ENCODE results near the gene OR7G2. TPM values are rescaled to one million over a fixed set of nuclear protein-coding genes. Genes with fewer than 3 reads are reported as not detected.
"Not testable (repeated sequence)": the region's sequence is repeated elsewhere in the genome, so short reads cannot be mapped to it uniquely, and the experiment has no call there.

OR7G2 gene
- total RNA-seq, 4 donors from 2014 or later = not detected

GRCh38 chr19:9076901-9077300 is 30.4 kb downstream of the OR7G2 start:
- H3K36me3 ChIP-seq = no peaks in the 10 kb centered on the region
- H3K27ac ChIP-seq = no peak overlapping the region
- H3K9me3 ChIP-seq = no peaks in the 10 kb centered on the region
- H3K4me1 ChIP-seq = peaks cover 10% of the 10 kb centered on the region
- no peak overlapping the region for H3K4me3 ChIP-seq
- no peak for DNase-seq (ENCODE audit: low spot score in 2 of 2)
- TF ChIP-seq EP300 (IDR thresholded peaks at IDR 0.05) = no peak
- no peak for TF ChIP-seq POLR2AphosphoS5 (IDR thresholded peaks at IDR 0.05)
- no peak for TF ChIP-seq POLR2A (IDR thresholded peaks at IDR 0.05)
- TF ChIP-seq CTCF (IDR thresholded peaks at IDR 0.05) = no peak
- no peaks in the 10 kb centered on the region for H3K27me3 ChIP-seq
- WGBS = 65% methylated on average over 10 of the region's 10 CpGs

GRCh38 chr19:9075064-9075949 is 32.0 kb downstream of the OR7G2 start:
- WGBS = 17% methylated on average over 16 of the region's 16 CpGs
- no peak overlapping the region for H3K4me3 ChIP-seq
- H3K36me3 ChIP-seq = no peaks in the 10 kb centered on the region
- no peaks in the 10 kb centered on the region for H3K27me3 ChIP-seq
- H3K4me1 ChIP-seq = peaks cover 10% of the 10 kb centered on the region
- H3K27ac ChIP-seq = no peak overlapping the region
- H3K9me3 ChIP-seq = no peaks in the 10 kb centered on the region
- DNase-seq (ENCODE audit: low spot score in 2 of 2) = no peak
- TF ChIP-seq EP300 (IDR thresholded peaks at IDR 0.05) = no peak
- TF ChIP-seq CTCF (IDR thresholded peaks at IDR 0.05) = no peak

- 67% methylated on average over 6 of the region's 6 CpGs for WGBS
- Histone ChIP-seq H3K9me3 (no peaks in the 10 kb centered on the region), H3K4me3 (no peak overlapping the region), H3K27me3 (peaks cover 2% of the 10 kb centered on the region), H3K36me3 (no peaks in the 10 kb centered on the region), H3K4me1 (peaks cover 10% of the 10 kb centered on the region), H3K27ac (no peak overlapping the region)
- TF ChIP-seq POLR2A (IDR thresholded peaks at IDR 0.05) (no peak), POLR2AphosphoS5 (IDR thresholded peaks at IDR 0.05) (no peak), EP300 (IDR thresholded peaks at IDR 0.05) (no peak), CTCF (IDR thresholded peaks at IDR 0.05) (no peak)
- no peak for DNase-seq (ENCODE audit: low spot score in 2 of 2)
Measured at GRCh38 chr19:9073806-9074205, 33.5 kb downstream of the OR7G2 start.

GRCh38 chr19:9071720-9072119 is 35.6 kb downstream of the OR7G2 start:
- not testable (repeated sequence) for H3K27ac ChIP-seq

GRCh38 chr19:9070066-9070465 is 37.2 kb downstream of the OR7G2 start:
- Histone ChIP-seq H3K27me3 (peaks cover 2% of the 10 kb centered on the region), H3K4me3 (no peak overlapping the region), H3K9me3 (no peaks in the 10 kb centered on the region), H3K27ac (no peak overlapping the region), H3K36me3 (no peaks in the 10 kb centered on the region), H3K4me1 (peaks cover 1% of the 10 kb centered on the region)
- 50% methylated on average over 5 of the region's 5 CpGs for WGBS
- no peak for DNase-seq (ENCODE audit: low spot score in 2 of 2)
- TF ChIP-seq POLR2A (IDR thresholded peaks at IDR 0.05) (no peak), EP300 (IDR thresholded peaks at IDR 0.05) (no peak), CTCF (IDR thresholded peaks at IDR 0.05) (no peak), POLR2AphosphoS5 (IDR thresholded peaks at IDR 0.05) (no peak)

More at GRCh38 chr19:9071720-9072119, 35.6 kb downstream of the OR7G2 start:
- H3K4me1 ChIP-seq; H3K9me3 ChIP-seq; H3K36me3 ChIP-seq; H3K27me3 ChIP-seq; DNase-seq (ENCODE audit: low spot score in 2 of 2); H3K4me3 ChIP-seq: not testable (repeated sequence)
- 97% methylated on average over 6 of the region's 6 CpGs for WGBS

Data from suprapubic skin (tissue), 4 donors.